Activated CD4-positive, alpha-beta T cell treated with anti-CD3 and anti-CD28 coated beads for 1 hour (primary cell): ENCODE measurements around the gene IKZF5.

Source experiments
- DNase-seq: peaks from one replicate; pipeline ENCODE4 v3.0.0-alpha.2; 2020

IKZF5 gene

DNA sequence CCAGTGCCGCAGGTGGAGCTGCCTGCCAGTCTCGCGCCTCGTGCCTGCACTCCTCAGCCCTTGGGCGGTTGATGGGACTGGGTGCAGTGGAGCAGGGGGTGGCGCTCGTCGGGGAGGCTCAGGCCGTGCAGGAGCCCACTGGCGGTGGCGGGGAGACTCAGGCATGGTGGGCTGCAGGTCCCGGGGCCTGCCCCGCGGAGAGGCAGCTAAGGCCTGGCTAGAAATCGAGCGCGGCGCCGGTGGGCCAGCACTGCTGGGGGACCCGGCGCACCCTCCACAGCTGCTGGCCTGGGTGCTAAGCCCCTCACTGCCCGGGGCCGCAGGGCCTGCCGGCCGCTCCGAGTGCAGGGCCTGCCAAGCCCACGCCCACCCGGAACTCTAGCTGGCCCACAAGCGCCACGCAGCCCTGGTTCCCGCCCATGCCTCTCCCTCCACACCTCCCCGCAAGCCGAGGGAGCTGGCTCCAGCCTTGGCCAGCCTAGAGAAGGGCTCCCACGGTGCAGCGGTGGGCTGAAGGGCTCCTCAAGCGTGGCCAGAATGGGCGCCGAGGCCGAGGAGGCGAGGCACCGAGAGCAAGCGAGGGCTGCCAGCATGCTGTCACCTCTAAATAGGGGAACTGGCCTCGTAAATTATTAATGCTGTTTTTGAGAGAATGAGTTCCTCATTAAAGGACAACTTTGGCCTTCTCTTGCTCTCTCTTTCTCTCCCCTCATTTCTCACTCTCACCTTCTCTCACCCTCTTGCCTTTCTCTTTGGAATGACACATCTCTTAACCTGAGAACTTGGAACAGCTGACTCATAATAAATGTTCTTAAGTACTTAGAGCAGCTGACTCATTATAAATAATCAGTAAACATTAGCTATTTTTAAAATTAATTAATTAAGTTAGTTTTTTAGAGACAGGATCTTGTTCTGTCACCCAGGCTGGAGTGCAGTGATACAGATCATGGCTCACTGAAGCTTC is 5.1 kb upstream of the IKZF5 start:
- DNase-seq: no peak

DNA sequence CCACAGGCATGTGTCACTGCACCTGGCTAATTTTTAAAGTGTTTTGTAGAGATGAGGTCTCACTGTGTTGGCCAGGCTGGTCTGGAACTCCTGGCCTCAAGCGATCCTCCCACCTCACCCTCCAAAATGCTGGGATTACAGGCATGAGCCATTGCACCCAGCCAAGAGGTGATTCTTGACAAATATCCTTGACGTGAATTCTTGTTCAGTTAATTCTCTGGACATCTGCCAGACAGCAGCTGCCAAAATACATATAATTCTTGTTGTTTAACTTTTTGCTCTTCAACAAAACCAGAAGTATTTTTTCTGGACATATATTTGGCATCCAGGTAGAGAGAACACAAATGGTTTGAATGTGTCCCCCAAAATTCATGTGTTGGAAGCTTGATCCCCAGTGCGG is 3.4 kb upstream of the IKZF5 start:
- DNase-seq: no peak

DNA sequence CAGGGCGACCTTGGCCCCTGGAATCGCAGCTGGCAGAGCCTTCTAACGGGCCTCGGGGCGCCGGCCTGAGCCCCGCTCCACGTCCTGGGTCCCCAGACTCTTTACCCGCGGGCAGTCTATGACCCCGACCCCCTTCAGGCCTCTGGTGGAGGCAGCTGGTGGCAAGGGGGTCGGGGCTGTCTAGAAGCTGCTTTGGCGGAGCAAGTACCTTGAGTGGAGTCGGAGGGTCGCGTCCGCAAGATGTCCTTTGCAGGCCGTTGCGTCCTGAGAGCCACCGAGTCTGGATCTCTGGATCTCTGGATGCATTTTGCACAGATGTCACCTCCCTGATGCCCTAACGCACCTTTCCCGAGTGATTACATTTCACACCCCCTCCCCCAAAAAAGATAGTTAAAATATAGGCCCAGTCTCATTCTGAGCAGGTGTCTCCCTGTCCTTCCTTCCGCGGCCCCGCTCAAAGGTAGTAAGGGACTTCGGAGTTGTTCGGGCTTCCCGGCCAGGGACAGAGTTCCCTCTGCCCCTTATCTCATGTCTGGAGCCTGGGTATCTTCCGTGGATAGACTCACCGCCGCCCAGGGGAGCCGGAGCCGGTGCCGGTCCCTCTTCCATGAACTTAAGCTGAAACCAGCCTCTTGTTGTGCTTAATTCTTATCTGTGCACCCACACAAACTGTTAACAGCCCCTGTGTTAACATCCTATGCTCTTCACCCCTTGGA is 668 bp upstream of the IKZF5 start:
- no peak for DNase-seq

DNA sequence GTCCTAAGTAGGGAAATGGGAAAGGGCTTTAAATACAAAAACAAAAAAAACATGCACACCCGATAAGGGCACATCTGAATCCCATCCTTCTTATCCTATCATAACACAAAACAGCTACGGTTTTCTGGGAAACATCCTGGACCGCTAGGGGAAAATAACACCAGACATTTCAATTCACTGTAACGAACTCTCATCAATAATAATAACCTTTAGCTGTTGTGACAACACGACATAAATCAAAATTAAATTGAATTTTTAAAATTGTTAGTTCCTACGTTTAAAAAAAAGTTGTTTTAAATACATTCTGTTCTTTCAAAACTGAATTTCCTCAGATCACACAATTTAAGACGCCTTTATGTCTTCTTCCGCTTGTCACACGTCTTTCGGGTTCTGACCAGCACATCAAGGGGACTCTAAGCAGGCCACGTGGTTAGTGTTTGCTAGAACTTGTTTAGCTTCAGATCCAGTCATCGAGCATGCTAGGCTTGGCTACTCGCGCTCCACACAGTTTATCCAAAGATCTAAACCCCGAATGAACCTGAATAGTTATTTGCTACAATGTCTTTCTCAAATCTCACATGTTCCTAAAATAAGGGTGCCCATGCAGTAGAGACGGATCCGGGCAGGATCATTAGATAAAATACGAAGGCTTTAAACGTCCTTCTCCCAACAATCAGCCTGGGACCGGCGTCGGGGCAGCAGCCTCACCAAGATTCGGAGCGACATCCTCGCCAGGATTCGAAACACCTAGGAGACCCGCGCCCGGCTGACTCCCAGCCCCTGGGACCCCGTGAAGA is 839 bp downstream of the IKZF5 start:
- DNase-seq: peak; percentile 17

DNA sequence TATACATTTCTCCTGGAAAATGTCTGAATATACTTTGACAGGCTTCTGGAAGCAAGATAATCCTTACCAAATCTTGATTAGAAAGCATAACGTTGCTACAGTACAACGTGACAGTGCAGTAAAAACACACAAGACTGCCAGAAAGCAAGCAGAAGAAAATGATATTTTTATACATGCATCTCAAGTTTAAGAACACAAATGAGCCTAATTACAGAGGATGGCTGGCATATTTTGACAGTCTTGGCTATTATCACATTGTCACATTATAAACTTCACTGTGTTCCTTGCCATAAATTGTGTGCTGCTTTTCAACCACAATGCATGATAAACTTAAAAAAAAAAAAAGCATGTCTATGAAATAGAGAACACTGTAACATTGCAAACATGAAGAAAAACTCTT is 4.3 kb downstream of the IKZF5 start:
- no peak for DNase-seq

DNA sequence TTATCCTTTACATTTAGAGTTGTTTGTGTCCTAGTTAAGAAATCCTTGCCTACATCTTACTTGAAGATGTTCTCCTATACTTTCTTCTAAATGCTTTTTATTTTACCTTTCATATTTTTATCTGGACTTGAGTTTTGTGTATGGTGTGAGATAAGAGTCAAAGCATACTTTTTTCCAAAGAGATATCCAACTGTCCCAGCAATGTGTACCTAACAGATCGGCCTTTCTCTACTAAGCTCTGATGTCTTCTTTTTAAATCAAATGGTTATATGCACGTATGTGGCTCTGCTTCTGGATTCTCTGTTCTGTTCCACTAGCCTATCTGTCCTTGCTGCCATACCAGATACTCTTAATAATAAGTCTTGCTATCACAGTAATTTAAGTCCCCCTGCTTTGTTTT is 7.2 kb downstream of the IKZF5 start:
- DNase-seq: no peak

DNA sequence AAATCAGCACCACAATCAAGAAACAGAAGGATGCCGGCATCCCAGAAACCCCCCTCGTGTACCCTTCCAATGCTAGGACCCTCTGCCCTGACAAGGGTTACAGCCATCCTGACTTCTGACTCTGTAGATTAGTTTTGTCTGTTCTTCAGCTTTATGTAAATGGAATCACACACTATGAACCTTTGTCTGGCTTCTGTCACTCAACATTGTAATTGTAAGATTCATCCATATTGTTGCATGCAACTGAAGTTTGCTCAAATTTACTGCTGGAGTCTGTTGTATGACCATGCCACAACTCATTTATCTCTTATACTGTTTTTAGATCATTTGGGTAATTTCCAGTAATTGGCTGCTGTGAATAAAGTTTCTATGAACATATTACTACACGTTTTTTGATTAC is 8.4 kb downstream of the IKZF5 start:
- DNase-seq: no peak

DNA sequence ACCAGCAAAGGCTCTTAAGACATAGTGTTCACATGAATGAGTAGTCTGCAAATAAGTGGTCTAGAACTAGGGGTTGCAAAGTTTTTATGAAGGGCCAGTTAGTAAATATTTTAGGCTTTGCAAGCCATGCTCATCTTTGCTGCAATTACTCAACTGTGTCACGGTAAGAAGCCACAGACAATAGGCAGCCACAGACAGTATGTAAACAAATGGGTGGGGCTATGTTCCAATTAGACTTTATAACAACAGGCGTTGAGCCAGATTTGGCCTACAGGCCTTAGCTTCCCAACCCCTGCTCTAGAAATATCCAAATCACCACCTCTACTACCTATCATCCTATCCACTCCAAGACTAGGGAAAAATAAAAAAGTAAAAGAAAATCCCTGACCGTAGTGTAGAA is 9.2 kb downstream of the IKZF5 start:
- DNase-seq: no peak

DNA sequence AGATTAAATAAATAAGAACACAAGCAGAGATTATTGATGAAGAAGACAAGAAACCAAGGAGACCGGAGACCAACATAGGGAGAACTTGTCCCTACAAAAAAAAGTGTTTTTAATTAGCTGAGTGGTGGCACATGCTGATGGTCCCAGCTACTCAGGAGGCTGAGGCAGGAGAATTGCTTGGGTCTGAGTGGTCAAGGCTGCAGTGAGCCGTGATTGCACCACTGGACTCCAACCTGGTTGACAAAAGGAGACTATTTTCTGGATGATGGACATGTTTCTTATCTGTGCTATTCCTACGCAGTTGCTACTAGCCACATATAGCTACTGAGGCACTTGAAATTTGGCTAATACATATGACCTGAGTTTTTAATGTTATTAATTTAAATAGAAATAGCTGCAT is 9.7 kb downstream of the IKZF5 start:
- no peak for DNase-seq

DNA sequence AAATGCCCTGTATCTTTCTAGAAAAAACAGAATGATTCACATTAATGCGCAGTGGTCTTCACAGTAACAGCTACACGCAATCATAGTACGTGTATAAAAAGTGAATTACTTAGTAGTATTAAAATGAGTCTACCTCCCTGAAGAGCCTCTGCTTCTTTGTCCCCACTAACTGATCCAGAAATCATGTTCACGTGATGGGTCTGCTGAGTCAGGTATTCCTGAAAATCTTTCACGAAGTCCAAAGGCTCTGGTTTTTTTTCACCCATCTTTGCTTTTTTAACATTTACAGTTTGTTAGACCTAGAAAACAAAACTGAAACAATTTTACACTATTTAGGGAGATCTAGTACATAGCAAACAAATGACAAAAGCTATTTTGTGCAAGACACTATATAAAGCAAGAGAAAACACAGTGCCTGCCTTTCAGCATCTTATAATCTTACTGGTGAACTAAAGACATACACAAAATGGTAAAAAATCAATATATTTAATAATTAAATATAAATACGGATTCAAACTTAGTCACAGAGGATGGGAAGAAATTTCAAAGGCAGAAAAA is 10.2 kb downstream of the IKZF5 start:
- no peak for DNase-seq

DNA sequence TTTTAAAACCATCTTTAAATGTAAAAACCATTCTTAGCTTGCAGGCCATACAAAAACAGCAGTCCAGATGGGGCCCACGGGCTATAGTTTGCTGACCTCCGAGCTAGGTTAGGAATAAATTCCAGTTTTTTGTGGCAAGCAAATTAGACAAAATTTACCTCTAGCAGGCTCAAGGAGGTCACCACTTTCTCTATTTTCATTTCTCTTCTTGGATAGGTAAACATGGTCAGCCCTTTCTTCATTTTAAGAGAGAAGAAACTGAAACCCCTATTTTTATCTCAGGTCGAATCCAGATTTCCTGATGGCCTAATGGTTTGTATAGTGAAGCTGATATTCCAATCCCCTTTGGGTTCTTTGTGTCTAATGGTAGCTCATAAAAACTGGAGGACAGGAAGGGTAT is 10.7 kb downstream of the IKZF5 start:
- DNase-seq: no peak

DNA sequence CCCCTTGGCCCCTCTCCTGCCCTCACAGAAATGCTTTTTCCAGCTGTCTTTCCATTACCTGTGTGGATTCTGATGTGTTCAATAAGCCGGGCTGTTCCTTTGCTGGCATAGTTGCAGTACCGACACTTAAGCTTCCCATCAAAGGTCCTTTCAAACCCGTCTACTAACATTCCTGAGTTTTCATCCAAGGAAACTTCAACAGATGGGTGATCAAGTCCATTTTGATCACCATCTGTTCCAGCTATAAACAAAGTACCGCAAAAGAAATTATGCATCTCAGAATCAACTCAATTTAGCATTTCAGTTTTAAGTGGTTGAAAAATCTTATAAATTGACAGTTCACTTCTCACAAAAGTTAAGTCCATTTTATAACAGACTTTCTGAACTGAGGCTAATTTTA is 12.7 kb downstream of the IKZF5 start:
- DNase-seq: no peak

DNA sequence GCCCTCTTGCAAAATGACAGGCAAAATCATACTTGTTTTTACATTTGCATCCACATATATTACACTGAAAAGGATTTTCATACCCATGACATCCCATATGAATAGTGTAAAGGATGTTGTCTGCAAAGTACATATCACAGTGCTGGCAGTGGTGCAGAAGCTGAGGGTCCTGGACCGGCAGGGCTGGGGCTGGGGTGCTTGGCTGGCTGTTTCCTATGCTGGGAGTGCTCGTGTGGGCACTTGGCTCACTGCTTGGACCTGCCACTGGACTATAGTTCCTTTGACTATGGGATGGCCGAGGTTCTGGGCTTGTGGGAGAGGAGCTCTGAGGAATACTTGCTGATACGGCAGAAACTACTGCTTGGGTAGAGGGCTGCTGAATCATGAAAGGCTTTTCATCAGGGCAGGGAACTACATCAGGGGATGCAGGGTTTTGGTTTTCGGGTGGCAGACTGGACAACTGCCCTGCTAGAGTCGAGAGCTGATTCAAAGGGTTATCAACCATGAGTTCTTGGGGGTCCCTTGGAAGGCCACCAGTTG is 14.7 kb downstream of the IKZF5 start:
- DNase-seq: no peak

DNA sequence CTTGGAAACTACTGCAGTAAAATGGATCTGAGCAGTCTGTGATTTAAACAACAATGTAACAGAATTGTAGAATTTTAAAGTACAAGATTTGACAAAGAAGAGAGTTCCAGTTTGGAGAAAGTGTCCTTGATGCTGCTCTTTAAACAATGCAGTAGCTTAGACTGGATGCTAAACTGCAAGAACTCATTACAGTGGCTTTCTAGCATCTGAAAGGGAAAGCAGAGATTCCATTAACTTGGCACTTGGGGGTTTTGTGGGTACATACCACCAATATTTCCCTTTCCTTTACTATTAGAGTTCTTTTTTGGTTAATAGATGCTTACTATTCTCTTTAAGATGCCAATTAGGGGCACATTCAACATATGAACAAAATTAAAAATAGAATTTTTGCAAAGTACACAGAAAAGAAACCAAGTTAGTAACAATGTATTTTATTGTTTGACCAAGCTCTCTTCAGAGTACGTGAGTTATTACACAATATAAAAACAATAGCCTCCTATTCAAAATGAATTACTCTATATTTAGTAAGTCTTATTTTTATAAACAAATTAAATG is 16.5 kb downstream of the IKZF5 start:
- no peak for DNase-seq

DNA sequence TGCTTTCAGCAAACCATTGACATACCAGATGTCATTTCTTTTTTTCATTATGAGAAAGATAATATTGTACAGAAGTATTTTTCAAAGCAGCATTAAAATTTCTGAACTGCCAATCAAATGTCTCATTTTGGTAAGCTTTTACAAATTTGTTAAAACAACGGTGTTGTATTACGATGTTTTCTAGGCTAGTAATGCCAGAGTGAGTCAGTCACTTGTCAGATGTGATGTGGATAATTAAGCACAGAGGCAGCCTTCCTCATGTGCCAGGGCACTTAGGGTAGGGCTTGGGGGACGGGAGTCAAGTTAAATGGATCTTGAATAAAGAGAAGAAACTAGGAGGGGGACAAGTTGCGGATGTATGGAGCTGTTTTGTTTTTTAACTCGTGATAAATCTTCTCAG is 18.3 kb downstream of the IKZF5 start:
- DNase-seq: no peak

DNA sequence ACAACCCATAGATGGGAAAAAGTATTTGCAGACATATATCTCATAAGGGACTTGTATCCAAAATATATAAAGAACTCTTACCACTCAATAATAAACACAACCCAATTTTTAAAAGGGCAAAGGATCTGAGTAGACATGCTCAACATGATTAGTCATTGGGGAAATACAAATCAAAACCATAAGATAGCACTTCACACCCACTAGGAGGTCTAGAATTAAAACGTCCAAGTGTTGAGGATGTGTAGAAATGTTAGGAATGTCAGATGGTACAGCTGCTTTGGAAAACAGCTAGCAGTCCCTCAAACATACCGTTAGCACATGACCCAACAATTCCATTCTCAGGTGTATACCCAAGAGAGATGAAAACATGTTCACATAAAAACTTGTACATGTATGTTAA is 20.1 kb downstream of the IKZF5 start:
- DNase-seq: no peak

DNA sequence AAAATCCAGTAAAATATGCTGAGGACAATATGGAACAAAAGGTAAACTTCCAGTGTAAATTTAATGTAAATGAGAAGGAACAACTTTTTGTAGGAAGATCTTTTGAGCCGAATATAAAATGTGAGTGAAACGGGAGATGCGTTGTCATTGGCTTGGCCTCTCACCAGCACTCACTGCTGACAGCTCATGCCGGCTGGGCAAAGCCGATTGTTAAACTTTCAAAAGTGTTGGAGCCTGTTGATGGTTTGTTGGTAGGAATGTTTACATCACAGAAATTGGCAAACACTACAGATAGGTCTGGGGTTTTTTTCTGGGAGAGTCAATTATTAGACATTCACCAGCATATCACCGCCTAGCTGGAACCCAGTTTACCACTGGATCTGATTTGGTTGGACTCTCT is 22.3 kb downstream of the IKZF5 start:
- DNase-seq: no peak

DNA sequence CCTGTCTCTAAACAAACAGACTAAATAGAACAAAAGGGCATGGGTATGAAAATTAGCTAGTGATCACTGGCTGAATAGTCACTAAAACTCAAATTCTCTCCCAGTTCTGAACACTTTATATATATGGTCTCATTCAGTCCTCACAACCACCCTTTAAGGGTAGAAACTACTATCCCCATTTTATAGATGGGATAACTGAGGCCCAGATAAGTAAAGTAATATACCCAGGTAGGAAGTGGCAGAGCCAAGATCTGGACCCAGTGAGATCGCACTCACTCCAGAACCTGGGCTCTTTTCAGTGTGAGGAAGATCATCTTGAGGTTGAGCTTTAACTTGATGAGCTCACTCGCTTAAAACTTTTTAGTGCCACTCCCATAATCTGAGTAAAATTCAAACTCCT is 23.9 kb downstream of the IKZF5 start:
- DNase-seq: no peak

DNA sequence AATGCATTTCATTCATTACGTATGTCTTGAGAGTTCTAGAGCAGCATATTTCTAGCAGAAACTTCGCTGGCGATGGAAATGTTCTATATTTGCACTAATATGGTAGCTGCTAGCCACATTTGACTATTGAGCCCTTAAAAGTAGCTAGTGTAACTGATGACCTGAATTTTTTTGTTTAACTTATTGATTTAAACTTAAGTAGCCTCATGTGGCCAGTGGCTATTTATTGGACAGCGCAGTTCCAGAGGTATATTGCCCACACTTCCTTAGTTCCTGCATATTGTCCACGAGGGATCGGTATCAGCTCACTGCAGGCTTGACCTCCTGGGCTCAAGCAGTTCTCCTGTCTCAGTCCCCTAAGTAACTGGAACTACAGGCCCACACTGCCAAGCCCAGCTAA is 24.7 kb downstream of the IKZF5 start:
- no peak for DNase-seq

DNA sequence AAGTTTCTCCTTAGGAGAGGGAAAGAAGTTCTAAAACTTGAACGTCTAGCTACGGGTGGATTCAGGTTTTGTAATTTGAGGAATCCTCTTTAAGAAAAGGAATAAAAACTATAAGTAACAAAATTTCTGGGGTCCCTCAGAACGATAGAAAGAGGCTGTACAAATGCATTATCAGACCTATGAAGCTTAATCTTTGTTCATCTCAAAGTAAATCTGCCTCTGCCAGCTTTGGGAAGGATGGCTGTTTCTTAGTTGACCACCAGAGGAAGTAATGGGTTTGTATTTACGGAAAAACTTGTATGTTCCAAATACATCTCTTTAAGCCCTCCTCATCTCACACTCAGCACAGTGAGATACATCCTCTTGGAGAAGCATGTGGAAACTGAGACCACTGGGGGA is 27.5 kb downstream of the IKZF5 start:
- no peak for DNase-seq

DNA sequence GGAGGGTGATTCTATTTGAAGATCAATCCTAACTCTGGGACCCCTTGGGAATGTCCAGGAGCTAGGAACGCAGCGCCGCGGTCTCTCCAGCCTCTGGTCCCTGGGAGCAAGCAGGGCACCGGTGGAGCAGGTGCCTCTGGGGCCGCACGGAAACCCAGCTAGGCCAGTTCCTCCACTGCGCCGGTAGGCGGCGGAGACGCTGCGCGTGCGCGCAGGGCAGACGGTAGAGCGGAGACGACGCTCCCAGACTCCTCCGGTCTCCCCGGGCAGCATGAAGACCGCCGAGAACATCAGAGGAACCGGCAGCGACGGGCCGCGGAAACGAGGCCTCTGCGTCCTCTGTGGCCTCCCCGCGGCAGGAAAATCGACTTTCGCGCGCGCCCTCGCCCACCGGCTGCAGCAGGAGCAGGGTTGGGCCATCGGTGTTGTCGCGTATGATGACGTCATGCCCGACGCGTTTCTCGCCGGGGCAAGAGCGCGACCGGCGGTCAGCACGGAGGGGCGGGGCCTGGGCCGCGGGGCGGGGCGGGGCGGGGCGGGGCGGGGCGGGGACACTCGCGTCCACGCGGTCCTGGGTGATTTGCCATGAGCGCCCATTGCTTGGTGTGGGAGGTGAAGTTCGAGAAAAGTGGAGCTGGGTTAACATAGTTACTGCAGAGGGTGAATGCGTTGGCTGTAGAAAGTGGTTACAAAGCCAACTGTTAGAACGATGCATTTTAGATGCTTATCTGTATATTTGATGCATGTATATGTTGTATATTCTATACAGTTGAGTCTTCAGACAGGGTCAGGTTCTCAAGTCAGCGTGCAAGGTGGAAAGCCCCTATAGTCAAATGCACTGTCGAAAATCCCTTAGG is 28.2 kb downstream of the IKZF5 start, which contains the start of gene PSTK:
Gene PSTK (plus strand): TSS at position 193 of the 857 bp plus-strand sequence. CDS start 79 bp downstream, at position 272.
- peak; percentile 79 for DNase-seq
